HG03457 (cell line): Measurements from ENCODE around the gene MRPS15.
"Not testable (repeated sequence)": the region's sequence is repeated elsewhere in the genome, so short reads cannot be mapped to it uniquely, and the experiment has no call there.

Source experiments
- ATAC-seq: cut with Tn5 transposase; IDR thresholded peaks from one replicate; pipeline ENCODE4 v1.9.1; 2021; ENCODE audit warnings: moderate number of reproducible peaks; ENCODE audit not compliant: unreplicated experiment

Gene MRPS15

DNA sequence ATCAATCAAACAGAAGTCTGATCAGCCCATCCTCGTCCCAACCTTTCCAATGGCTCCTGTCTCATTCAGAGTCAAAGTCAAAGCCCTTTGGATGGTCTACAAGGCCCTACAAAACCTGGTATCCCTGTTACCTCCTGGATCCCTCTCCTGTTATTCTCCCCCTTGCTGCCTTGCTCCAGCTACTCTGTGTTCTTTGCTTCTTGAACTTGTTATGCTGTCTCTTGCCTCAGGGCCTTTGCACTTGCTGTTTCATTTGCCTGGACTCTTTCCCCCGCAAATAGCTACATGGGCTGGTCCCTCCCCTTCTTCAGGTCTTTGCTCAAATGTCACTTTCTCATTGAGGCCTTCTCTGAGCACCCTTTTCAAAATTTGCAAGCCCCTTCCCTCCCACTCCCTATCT, 19.9 kb upstream of the MRPS15 start:
- ATAC-seq, result no peak

DNA sequence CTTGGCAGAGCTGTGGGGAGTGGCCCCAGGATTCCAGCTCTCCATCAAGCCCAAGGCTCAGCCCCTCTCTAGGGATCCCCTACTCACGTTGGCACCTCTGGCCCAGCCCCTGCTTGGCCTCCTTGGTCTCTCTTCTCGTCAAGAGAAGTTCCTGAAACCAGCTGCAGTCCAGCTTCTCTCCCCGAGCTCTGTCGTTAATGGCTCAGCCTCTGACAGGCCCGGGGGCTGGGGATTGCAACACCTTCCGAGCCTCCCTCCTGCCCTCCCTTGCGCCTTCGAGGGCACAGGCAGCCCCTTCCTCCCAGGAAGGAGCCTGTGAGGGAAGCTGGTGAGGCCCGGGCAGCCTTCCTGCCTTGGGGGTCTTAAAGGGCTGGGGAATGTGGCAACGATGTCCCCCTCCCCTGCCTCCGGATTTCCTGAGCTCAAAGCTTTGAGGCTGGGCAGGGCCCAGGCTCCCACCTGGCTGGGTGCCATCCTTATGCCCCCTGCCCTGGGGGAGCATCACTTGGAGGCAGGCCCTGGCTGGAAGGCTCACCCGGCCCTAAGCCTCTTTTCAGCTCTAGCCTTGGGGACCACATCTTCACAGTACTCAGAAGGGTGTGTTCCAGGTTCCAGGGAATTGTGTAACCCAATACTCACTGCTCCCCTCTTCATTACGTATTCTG, 18.7 kb upstream of the MRPS15 start, which contains the start of gene CSF3R:
TSS of gene CSF3R (minus strand) at position 190 of the 665 bp plus-strand sequence. CDS start 3,417 bp downstream, outside the sequence.
- ATAC-seq, result no peak

DNA sequence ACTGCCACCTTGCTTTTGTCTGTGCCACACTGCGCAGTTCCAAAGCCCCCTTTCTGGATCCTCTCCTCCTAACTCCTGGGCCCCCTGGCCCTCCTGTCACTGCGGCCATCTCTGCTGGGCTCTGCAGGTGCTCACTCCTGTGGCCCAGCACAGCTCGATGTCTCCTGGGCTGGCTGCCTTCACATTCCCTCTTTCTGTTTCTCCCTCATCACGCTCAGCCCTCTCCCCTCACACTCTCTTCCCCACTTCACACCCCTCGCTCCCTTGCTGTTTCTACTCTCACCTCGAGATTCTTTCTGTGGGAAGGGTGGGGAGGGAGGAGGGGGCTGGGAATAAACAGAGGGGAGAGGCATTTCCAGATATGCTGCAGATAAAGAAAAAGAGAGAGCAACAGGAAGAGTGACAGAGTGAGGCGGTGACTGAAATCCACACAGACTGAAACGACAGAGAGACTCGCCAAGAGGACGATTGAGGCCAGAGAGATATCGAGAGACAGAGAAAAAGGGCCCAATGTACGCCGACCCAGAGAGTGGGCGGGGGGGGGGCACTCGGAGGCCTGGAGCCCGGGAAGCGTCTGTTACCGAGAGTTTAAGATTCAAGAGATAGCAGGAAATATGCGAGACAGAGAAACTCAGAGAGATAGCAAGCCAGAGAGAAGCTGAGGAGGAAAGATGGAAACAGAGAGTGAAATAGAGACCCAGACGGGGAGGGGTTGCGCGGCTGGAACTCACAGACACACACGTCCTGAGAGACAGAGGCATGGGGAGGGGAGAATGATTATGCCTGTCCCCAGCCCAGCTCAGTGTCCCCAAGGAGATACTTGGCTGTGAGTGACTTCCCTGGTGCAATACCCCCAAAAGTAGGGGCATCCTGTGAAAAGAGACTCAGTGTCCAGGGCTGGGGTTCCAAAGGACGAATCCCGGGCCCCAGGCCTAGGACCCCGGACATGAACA, 17.9 kb upstream of the MRPS15 start:
- ATAC-seq, result no peak

DNA sequence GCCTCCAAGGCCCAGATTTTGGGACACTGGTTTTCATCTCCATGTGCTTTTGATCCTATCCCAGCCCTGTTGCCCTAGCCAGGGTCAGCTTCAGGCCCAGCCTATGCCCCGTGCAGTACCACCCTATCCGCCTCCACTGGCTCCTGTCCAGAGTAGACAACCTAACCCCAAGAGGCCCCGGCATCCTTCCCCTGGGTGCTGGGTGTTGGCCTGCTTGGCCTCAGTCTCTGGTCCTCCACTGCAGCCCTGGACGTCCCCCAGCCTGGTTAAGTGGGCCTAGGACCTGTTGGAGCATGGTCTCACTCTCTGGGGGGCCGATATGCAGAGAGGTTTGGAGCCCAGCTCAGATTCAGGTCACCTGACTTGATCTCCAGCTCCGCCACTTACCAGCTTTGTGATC, 16.9 kb upstream of the MRPS15 start:
- no peak for ATAC-seq

DNA sequence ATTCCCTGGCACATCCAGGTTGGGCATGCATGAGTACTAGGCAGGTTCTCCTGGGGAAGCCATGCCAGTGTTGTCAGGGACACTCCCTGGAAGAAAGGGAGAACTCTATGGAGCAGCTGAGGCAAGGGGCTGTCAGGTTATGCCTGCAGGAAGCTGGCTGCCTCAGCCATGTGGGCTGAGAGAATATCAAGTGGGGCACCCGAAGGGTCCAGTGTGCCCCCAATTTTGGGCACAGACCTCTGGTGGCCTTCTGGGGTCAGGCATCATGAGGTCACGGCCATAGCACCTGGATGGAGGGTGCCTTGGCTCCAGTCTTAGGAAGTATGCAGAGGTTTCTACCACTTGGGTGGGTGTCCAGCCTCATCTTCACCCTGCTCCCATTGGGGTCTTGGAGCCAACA, 16.0 kb upstream of the MRPS15 start:
- ATAC-seq, result no peak

DNA sequence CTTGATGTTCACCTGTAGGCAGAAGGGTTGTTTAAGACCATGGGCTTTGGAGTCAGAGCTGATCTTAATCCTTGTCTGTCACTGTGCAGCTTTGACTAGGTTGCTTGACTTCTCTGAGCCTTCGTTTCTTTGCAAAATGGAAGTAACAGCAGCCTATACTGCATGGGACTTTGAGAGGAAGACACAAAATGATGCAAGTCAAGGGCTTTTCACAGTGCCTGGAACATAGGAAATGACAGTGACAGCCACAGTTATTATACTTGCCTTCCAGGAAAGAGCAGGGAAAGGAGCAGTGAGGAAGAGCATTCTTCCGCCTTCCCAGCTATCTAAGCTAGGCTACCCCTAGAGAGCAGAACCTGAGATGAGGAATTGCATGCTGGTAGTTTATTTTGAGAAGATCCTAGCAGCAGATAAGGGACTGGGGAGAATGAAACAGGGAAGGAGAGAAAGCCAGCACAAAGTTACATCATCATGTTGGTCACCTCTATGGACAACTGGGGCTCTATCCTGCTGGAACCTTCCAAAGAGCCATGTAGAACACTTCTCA, 15.4 kb upstream of the MRPS15 start:
- no peak for ATAC-seq

DNA sequence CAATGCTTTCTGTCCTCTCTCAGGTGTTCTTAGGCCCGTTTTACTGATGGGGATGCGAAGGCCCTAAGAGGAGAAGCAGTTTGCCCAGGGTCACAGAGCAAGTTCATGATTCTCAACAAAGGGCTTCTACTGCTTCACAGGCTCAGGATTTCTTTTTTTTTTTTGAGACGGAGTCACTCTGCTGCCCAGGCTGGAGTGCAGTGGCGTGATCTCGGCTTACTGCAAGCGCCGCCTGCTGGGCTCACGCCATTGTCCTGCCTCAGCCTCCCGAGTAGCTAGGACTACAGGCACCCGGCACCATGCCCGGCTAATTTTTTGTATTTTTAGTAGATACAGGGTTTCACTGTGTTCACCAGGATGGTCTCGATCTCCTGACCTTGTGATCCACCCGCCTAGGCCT, 13.4 kb upstream of the MRPS15 start:
- not testable (repeated sequence) for ATAC-seq

DNA sequence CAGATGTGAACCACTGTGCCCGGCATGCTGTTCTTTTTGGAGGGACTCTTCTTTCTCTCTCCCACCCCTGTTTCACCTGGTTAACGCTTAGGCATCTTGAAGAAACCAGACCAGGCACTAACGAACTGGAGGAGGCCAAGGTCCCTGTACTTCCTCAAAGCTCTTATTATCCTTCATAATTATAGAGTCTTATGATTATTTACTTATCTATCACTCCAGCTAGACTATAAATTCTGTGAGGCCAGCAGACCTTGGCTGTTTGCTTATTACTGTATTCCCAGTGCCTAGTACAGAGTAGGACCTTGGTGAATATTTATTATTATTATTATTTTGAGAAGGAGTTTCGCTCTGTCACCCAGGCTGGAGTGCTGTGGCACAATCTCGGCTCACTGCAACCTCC, 12.8 kb upstream of the MRPS15 start:
- no peak for ATAC-seq

DNA sequence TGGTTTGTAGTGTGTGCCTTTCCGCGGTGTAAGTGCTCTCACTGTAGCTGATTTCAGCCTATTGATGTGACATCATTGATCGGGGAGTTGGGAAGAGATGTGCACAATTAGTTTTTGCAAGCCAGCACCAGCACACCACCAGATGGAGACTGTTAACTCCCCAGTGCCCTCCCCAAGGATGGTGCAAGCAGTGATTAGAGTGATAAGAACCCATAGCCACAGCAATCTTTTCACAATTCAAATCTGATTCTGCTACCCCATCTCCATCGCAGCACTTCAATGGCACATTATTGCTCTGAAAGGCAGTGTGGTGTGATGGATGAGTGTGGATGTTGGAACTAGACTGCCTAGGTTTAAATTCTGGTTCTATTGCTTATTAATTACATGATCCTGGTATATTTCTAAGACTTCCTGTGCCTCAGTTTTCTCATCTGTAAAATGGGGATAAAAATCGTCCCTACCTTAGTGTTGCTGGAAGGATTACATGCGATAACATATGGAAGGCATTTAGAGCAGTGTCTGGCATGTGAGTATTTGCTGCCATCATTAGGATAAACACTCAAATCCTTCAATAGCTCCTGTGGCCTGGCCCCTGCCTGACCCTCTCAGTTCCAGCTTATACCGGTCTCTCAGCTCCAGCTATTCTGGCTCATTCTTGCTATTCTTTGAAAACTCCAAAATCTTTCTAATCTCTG, 11.9 kb upstream of the MRPS15 start:
- no peak for ATAC-seq

DNA sequence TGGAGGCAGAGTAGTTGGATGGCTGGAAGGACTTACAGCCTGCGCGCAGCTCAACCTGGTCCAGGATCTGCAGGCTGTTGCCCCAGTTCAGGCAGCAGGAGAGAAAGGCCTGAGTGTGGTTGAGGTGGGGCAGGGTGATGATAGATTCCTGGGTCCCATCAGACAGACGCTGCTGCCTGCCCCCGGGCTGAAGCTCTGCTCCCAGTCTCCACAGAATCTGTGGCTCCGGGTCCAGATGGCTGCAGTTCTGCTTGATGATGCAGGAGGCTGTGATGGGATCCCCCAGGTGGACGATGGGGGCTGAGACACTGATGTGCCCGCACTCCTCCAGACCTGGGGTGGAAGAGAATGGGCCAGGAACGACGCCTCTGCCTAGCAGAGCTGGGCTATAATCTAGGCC, 11.2 kb upstream of the MRPS15 start:
- no peak for ATAC-seq

DNA sequence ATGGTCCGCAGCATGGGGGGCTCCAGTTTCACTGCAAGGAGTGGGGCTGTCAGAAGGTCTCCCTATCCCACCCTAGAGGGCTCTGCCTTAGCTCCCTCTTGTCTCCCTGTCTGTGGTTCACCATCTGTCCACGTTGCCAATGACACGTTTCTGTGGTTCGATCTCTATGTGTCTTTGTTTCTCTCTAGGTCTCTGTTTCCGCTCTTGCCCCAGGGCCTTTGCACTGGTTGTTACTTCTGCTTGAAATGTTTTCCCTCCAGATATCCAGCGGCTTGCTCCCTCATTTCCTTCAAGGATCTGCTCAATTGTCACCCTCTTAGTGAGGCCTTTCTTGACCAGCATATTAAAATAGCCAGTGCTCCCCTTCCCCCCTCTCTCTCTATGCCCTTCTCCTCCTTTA, 8.5 kb upstream of the MRPS15 start:
- ATAC-seq, result no peak

DNA sequence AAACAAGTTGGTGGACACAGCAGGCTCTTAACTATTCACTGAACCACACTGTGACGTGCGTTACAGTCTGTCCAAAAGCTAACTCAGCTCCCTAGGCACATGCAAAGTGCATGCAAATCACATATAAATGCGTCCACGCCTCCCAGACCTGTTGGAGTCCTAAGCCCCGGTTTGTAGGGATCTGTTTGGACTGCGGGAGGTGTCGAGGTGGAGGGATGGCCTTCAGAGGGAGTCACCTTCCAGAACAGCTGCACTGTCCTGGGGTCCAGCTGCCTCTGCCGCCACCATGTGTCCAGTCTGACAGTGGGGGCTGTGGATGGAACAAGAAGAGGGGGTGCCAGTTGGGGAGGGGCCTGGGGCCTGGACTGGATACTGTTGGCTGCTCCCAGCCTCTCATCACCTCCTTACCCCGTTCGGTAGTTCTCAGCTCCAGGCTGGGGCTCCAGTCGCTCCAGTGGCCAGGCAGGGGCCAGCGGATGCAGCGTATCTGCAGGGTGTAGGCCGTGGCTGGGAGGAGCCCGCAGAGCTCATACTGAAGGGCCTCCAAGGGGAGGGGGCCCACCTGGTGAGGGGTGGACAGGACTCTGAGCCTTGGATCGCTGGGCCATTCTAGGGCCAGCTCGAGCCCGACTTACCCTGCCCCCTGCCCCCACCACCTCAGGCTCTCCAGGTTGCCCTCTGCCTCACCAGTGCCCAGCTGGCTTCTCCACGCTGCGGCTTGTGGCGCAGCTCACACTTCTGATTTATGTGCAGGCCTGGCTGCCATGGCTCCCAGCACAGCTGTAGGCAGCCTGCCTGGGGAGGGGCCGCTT, 7.9 kb upstream of the MRPS15 start:
- ATAC-seq, result no peak

DNA sequence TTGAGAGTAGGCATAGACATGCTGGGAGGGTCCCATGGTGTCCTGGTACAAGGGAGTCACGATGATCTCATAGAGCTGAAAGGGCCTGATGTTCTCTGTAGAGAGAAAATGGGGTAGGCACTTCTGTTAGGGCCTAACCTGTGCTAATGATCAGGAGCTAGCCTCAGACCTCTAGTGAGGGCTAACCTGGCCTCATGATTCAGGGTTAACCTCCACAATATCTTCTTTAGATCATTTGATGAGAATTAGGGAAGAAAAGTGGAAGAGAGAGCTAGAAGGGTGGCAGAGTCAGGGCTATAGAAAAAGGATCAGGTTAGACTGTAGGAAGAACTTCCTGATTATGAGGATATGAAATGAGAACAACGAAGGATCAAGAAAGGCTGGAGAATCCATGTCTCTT, 5.0 kb upstream of the MRPS15 start:
- no peak for ATAC-seq

DNA sequence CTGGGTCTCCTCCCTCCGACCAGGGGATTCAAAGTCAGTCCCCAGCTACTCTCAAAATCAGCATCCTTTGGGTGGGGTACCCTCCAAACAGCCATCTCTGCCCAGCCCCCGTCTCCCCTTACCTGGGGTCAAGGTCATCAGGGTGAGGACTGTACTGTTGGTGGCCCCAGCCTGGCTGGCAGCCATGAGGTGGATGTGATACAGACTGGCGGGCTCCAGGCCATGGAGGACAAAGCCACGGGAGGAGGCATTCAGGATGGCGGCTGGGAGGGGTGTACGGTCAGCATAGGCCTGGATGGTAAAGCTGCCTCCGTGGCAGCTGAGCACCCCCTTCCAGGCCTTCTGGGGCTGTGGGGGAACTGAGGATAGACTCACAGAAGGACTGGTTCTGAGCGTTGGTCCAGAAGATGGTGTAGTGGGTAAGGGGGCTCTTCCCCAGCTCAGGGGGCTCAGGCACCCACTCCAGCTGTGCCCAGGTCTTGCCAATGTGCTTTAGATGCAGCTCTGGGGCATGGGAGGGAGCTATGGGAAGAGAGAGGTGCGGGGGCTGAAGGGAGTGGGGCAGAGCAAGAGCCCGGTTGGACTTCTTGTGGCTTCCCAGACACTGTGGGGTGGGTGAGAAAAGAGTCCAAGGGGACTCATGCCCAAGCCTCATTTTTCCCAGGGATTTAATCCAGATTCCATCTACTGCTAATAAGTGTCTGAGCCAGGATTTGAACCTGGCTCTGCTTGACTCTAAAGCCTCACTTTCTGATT, 3.7 kb upstream of the MRPS15 start:
- no peak for ATAC-seq

DNA sequence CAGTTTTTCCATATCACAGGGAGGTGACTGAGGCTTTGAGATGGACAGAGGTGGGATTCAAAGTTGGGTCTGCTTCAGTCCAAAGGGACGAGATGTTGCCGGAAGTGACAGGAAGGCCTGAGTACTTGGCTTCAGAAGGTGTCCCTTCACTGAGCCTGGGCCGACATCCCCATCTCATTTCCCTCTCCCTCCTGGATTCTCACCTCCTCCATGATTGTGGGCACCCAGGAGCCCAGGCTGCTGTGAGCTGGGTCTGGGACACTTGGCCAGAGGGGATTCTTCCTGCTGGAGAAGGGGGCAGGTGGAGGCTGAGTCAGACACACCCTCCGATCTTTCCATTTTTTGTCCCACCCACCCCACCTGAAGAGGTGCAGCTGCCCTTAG, 2.8 kb upstream of the MRPS15 start:
- no peak for ATAC-seq

DNA sequence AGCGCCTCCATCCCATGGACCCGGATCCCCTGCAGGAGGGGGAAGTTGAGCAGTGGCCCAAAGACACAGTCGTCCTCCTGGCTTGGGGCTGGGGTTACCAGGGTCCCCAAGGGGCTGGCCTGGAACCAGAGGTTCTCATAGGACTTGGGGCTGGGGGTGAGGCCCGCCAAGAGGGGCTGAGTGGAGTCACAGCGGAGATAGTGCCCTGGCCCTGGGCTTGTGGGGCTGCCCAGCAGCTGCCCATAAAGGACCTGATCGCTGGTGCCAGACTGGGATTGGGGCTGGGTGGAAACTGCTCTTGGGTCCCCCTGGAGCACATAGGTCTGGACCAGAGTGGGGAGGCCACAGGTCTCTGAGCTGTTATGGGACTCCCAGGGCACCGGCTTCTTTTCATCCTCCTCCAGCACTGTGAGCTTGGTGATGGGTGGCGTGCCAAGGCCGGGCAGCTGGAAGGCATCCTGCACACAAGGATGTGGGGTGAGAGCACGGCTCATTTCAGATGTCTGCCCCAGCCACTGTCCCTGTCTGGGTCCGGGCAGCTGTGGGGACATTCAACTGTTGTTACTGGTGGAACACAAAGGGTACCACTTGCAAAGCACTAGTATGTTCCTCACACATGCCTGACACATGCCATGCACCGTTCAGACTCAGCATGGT, 2.3 kb upstream of the MRPS15 start:
- no peak for ATAC-seq

DNA sequence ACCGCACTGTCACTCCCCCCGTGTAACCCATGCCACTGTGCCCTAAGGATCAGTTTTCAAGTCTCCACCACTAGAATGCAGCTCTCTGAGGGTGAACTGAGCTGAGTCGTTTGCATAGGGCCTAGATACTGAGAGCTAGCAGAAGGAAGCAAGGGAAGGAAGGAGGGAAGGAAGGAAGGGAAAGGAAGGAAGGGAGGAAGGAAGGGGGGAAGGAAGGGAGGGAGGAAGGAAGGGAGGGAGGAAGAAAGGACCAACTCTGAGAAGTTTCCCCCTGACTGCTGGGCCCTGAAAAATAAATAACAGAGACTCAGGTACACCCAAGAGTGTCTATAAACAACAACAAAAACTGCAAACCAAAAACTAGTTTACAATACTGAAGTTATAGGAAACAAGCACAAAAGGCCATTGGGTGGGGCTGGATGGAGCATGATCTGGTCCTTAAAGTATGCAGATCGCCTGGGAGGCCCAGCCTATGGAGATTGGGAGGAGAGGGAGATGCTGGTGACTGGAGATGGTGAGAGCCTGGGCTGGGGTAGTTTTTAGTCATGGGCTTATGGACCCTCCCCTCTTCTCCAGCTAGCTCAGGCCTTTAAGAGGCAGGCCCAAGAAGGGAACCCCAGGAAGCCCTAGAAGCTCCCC, 1.7 kb upstream of the MRPS15 start:
- no peak for ATAC-seq

DNA sequence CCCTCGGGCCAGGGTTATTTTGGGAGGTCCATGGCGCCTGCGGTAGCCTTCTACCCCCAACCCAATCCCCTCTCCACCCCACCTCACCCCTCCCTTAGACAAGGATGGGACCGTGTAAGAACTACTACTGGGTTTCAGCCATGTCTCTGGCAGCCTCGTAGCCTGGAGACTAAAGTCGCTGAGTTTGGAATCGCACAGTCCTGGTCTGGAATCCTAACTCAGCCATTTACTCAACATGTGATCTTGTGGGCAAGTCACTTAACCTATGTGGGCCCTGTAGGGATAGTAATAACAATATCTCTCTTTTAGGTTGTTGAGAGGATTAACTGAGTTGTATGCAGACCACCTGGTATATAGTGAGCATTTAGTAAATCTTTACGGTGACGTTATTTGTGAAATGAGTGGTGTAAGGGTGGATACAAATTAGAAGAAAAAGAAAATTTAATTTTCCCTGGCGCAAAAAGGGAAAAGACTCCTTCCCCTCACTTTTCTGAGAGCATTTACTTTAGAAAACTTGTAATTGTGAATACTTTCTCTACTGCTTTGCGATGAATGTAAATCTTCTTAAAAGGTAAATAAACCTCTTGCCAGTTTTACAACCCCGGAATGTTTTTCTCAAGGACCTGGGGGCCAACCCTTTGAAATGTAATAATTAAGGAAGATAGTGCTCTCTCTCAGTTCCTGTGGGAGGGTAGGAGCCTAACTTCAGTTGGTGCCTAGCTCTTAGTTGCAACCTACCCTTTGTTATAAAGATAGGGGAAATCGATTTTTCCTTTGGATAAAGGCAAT, 615 bp upstream of the MRPS15 start:
- no peak for ATAC-seq
